Measurements from ENCODE around the gene CTAG2. TPM values are rescaled to one million over a fixed set of nuclear protein-coding genes. Genes with fewer than 3 reads are reported as not detected.

CTAG2 gene
- total and polyA plus RNA-seq, 4 donors = not detected

DNA sequence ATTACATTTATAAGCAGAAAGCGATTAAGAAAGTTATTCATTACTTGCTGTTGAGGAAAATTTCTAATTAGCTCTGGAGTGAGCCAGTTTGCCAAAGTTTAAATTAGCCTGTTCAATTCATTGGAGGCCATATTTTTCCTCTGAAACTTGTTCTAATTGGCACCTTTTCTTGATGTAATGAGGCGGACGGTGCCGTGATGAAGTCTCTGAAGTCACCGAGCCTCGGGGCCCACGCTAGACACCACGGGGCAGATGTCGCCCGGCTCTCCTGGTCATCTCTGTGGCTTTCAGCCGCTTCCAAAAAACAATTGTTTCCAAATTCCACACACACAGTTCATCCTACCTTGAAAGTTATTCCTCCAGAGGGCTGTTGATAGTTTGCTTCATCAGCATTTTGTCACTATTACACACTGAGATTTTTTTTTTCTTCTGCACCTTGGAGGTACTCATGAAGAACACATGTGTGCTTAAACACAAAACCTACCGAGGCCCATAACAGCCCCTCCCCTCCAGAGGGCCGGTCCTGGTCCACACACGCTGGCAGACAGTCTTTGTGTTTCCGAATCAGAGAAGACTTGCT is 3.9 kb upstream of the CTAG2 start:
- Histone ChIP-seq H3K4me3 (ENCODE audit: low read depth in 1 of 3, low read length in 3 of 3) (no peak overlapping the region), H3K9me3 (ENCODE audit: control insufficient read depth in 4 of 4, low read length in 3 of 4) (peaks cover 0 to under 1% (median 0%) of the 10 kb centered on the region in 4 donors), H3K27me3 (ENCODE audit: control insufficient read depth in 4 of 4, insufficient read depth in 4 of 4, low read length in 3 of 4) (no peaks in the 10 kb centered on the region), H3K36me3 (ENCODE audit: control insufficient read depth in 4 of 4, insufficient read depth in 3 of 4, low read depth in 1 of 4, low read length in 3 of 4) (no peaks in the 10 kb centered on the region), H3K4me1 (ENCODE audit: control insufficient read depth in 4 of 4, insufficient read depth in 4 of 4, low read length in 3 of 4) (no peaks in the 10 kb centered on the region), H3K27ac (ENCODE audit: low read depth in 1 of 2, low read length in 2 of 2) (no peak overlapping the region), H3K9ac (ENCODE audit: low read depth in 1 of 2, low read length in 2 of 2) (no peak overlapping the region)
- DNase-seq (ENCODE audit: low spot score) = no peak
- TF ChIP-seq, protein P1, sequence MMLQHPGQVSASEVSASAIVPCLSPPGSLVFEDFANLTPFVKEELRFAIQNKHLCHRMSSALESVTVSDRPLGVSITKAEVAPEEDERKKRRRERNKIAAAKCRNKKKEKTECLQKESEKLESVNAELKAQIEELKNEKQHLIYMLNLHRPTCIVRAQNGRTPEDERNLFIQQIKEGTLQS (IDR thresholded peaks at IDR 0.05) = no peak
- TF ChIP-seq FOXA1 (IDR thresholded peaks at IDR 0.05) (no peak), GABPA (IDR thresholded peaks at IDR 0.05 in 1 of 2, conservative IDR thresholded peaks at IDR 0.05 in 1 of 2) (no peak), JUND (IDR thresholded peaks at IDR 0.05) (no peak), RAD21 (IDR thresholded peaks at IDR 0.05) (no peak)
- TF ChIP-seq, protein P2, sequence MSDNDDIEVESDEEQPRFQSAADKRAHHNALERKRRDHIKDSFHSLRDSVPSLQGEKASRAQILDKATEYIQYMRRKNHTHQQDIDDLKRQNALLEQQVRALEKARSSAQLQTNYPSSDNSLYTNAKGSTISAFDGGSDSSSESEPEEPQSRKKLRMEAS (IDR thresholded peaks at IDR 0.05) = no peak
- WGBS = 92% methylated on average over 15 of the region's 15 CpGs

DNA sequence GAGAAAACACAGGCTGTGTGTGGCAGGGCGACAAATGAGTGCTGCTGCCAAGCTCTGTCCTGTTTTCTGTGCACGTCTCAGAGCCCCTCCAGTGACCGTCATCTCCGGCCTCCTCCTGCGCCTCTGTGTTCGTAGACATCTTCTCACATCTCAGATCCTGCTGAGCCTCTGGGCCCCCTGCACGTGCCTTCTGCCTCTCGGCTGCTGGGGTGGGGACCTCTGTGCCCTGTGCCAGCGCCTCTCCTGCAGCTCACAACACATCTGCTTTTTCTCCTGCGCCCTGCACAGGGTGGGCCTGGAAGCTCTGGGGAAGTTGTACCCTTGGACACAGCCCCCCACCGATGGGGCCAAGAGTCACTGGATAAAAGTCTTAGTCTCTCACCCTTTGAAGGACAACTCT is 2.4 kb upstream of the CTAG2 start:
- TF ChIP-seq, protein P3, sequence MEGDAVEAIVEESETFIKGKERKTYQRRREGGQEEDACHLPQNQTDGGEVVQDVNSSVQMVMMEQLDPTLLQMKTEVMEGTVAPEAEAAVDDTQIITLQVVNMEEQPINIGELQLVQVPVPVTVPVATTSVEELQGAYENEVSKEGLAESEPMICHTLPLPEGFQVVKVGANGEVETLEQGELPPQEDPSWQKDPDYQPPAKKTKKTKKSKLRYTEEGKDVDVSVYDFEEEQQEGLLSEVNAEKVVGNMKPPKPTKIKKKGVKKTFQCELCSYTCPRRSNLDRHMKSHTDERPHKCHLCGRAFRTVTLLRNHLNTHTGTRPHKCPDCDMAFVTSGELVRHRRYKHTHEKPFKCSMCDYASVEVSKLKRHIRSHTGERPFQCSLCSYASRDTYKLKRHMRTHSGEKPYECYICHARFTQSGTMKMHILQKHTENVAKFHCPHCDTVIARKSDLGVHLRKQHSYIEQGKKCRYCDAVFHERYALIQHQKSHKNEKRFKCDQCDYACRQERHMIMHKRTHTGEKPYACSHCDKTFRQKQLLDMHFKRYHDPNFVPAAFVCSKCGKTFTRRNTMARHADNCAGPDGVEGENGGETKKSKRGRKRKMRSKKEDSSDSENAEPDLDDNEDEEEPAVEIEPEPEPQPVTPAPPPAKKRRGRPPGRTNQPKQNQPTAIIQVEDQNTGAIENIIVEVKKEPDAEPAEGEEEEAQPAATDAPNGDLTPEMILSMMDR (IDR thresholded peaks at IDR 0.05; ENCODE audit: low read depth, low read length, missing input control) = no peak
- TF ChIP-seq JUND (IDR thresholded peaks at IDR 0.05) = no peak
- TF ChIP-seq TAF1 (conservative IDR thresholded peaks at IDR 0.05) = no peak
- no peak for TF ChIP-seq FOXA1 (IDR thresholded peaks at IDR 0.05)
- no peak for TF ChIP-seq HNF4A (conservative IDR thresholded peaks at IDR 0.05)
- no peak for TF ChIP-seq RXRA (IDR thresholded peaks at IDR 0.05)
- TF ChIP-seq, protein P1 (IDR thresholded peaks at IDR 0.05) = no peak
- TF ChIP-seq, protein P2 (IDR thresholded peaks at IDR 0.05) = no peak
- no peak for TF ChIP-seq FOXA2 (IDR thresholded peaks at IDR 0.05)
- no peak for TF ChIP-seq SP1 (IDR thresholded peaks at IDR 0.05)
- TF ChIP-seq, protein P4, sequence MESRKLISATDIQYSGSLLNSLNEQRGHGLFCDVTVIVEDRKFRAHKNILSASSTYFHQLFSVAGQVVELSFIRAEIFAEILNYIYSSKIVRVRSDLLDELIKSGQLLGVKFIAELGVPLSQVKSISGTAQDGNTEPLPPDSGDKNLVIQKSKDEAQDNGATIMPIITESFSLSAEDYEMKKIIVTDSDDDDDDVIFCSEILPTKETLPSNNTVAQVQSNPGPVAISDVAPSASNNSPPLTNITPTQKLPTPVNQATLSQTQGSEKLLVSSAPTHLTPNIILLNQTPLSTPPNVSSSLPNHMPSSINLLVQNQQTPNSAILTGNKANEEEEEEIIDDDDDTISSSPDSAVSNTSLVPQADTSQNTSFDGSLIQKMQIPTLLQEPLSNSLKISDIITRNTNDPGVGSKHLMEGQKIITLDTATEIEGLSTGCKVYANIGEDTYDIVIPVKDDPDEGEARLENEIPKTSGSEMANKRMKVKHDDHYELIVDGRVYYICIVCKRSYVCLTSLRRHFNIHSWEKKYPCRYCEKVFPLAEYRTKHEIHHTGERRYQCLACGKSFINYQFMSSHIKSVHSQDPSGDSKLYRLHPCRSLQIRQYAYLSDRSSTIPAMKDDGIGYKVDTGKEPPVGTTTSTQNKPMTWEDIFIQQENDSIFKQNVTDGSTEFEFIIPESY (IDR thresholded peaks at IDR 0.05) = no peak
- no peak for TF ChIP-seq RAD21 (IDR thresholded peaks at IDR 0.05)
- TF ChIP-seq EGR1 (IDR thresholded peaks at IDR 0.05; ENCODE audit: low read depth in 2 of 2) = no peak
- TF ChIP-seq YY1 (IDR thresholded peaks at IDR 0.05) = no peak
- TF ChIP-seq GABPA (IDR thresholded peaks at IDR 0.05 in 1 of 2, conservative IDR thresholded peaks at IDR 0.05 in 1 of 2) = no peak
- TF ChIP-seq HNF4G (IDR thresholded peaks at IDR 0.05) = no peak
- TF ChIP-seq, protein P5, sequence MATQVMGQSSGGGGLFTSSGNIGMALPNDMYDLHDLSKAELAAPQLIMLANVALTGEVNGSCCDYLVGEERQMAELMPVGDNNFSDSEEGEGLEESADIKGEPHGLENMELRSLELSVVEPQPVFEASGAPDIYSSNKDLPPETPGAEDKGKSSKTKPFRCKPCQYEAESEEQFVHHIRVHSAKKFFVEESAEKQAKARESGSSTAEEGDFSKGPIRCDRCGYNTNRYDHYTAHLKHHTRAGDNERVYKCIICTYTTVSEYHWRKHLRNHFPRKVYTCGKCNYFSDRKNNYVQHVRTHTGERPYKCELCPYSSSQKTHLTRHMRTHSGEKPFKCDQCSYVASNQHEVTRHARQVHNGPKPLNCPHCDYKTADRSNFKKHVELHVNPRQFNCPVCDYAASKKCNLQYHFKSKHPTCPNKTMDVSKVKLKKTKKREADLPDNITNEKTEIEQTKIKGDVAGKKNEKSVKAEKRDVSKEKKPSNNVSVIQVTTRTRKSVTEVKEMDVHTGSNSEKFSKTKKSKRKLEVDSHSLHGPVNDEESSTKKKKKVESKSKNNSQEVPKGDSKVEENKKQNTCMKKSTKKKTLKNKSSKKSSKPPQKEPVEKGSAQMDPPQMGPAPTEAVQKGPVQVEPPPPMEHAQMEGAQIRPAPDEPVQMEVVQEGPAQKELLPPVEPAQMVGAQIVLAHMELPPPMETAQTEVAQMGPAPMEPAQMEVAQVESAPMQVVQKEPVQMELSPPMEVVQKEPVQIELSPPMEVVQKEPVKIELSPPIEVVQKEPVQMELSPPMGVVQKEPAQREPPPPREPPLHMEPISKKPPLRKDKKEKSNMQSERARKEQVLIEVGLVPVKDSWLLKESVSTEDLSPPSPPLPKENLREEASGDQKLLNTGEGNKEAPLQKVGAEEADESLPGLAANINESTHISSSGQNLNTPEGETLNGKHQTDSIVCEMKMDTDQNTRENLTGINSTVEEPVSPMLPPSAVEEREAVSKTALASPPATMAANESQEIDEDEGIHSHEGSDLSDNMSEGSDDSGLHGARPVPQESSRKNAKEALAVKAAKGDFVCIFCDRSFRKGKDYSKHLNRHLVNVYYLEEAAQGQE (IDR thresholded peaks at IDR 0.05) = no peak
- 81% methylated on average over 11 of the region's 11 CpGs for WGBS
- H3K27ac ChIP-seq (ENCODE audit: low read depth in 1 of 2, low read length in 2 of 2) = no peak overlapping the region
- no peak overlapping the region for H3K4me3 ChIP-seq (ENCODE audit: low read depth in 1 of 3, low read length in 3 of 3)
- H3K9me3 ChIP-seq (ENCODE audit: control insufficient read depth in 4 of 4, low read length in 3 of 4) = no peaks in the 10 kb centered on the region
- no peaks in the 10 kb centered on the region for H3K4me1 ChIP-seq (ENCODE audit: control insufficient read depth in 4 of 4, insufficient read depth in 4 of 4, low read length in 3 of 4)
- H3K36me3 ChIP-seq (ENCODE audit: control insufficient read depth in 4 of 4, insufficient read depth in 3 of 4, low read depth in 1 of 4, low read length in 3 of 4) = no peaks in the 10 kb centered on the region
- no peaks in the 10 kb centered on the region for H3K27me3 ChIP-seq (ENCODE audit: control insufficient read depth in 4 of 4, insufficient read depth in 4 of 4, low read length in 3 of 4)
- no peak overlapping the region for H3K9ac ChIP-seq (ENCODE audit: low read depth in 1 of 2, low read length in 2 of 2)
- no peak for DNase-seq (ENCODE audit: low spot score)

Measured in liver (tissue), 9 donors.